Measurements from ENCODE around the gene SNAI1. TPM values are rescaled to one million over a fixed set of nuclear protein-coding genes. Genes with fewer than 3 reads are reported as not detected.

SNAI1 gene
- total RNA-seq, 2 experiments from 2014 or later = 1.6 to 3.6 TPM

- ChIA-PET POLR2A (interaction anchor here (0.6 kb wide), 1 partner anchor 17 kb away, joined by 4 read pairs; no protein-coding TSS in a partner anchor), CTCF (ENCODE audit: unreplicated experiment) (no interaction called here)
- no TSS peak for BruUV-seq (replicated peaks)
- Histone ChIP-seq H3K36me3 (ENCODE audit: insufficient read depth, low read length) (no peaks in the 10 kb centered on the region), H3K9me2 (ENCODE audit: insufficient read depth, low read length) (no peaks in the 10 kb centered on the region), H3K4me1 (ENCODE audit: insufficient read depth, low read length, poor library complexity, severe bottlenecking) (peaks cover 14% of the 10 kb centered on the region), H3K4me2 (ENCODE audit: low read length) (no peak overlapping the region), H3K9me3 (ENCODE audit: low read length) (no peaks in the 10 kb centered on the region), H4K20me1 (ENCODE audit: insufficient read depth, low read length) (no peaks in the 10 kb centered on the region), H2AFZ (ENCODE audit: low read length) (no peak overlapping the region), H3K27ac (ENCODE audit: low read depth, low read length, poor library complexity, severe bottlenecking) (no peak overlapping the region), H3K79me2 (ENCODE audit: insufficient read depth, low read depth, low read length) (no peaks in the 10 kb centered on the region), H3K4me3 (ENCODE audit: low read depth, low read length, poor library complexity, severe bottlenecking) (no peak overlapping the region)
- TF ChIP-seq CTCF (conservative IDR thresholded peaks at IDR 0.05; ENCODE audit: low read length) (no peak), EZH2phosphoT487 (IDR thresholded peaks at IDR 0.05; ENCODE audit: borderline replicate concordance, low read depth, low read length) (no peak)
- intact Hi-C loops (cut with micrococcal nuclease; ENCODE audit: unreplicated experiment) = no loop called here
- DNase-seq (ENCODE audit: low spot score) = no peak
Observed at GRCh38 chr20:49987868-49988690, 5.3 kb downstream of the SNAI1 start.

DNA sequence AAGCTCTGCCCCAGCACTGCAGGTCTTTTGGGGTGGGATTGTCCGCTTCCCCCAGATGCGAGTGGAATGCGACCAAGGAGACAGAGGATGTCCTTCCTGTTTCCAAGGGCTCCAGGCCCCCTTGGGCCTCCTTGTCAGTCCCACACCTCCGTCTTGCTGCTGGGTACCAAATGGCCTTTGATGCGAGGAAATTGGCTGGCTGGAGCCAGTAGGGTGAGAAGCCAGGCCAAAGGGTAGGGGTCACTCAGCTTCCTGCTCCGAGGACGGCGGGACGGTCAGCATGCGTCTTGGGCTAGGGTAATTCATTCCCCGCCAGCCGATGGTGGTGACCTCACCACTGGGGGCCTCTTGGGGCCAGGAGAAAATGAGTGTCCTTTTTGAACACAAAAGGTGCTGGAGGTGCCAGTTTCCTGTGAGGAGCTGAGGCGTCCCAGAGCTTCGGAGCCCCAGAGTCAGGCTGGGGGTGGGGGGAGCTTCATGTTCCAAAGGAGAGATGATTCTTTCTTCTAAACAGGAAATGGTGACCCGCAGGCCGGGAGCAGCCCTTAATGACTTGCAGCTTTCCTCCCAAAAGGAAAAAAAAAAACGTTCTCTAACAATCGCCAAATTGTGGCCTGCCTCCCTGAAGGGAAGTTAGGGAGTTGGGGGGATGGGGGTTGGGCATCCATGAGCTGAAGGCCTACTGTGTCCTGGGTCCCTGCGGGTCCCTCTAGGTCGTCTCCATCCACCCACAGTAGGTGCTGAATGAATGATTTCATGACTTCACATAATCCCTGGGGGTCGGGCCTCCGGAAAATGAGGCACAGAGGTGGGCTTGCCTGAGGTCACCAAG, 6.7 kb downstream of the SNAI1 start:
- no TSS peak for BruUV-seq (replicated peaks)
- POLR2A ChIA-PET = interaction anchor here (0.6 kb wide), 1 partner anchor 18 kb away, joined by 4 read pairs; no protein-coding TSS in a partner anchor
- Histone ChIP-seq H4K20me1 (ENCODE audit: insufficient read depth, low read length) (no peaks in the 10 kb centered on the region), H3K36me3 (ENCODE audit: insufficient read depth, low read length) (no peaks in the 10 kb centered on the region), H3K4me2 (ENCODE audit: low read length) (no peak overlapping the region), H2AFZ (ENCODE audit: low read length) (no peak overlapping the region), H3K9me2 (ENCODE audit: insufficient read depth, low read length) (no peaks in the 10 kb centered on the region), H3K27ac (ENCODE audit: low read depth, low read length, poor library complexity, severe bottlenecking) (no peak overlapping the region), H3K79me2 (ENCODE audit: insufficient read depth, low read depth, low read length) (no peaks in the 10 kb centered on the region), H3K4me3 (ENCODE audit: low read depth, low read length, poor library complexity, severe bottlenecking) (no peak overlapping the region), H3K9me3 (ENCODE audit: low read length) (no peaks in the 10 kb centered on the region), H3K4me1 (ENCODE audit: insufficient read depth, low read length, poor library complexity, severe bottlenecking) (peaks cover 15% of the 10 kb centered on the region)
- no peak for TF ChIP-seq EZH2phosphoT487 (IDR thresholded peaks at IDR 0.05; ENCODE audit: borderline replicate concordance, low read depth, low read length)
- TF ChIP-seq CTCF (conservative IDR thresholded peaks at IDR 0.05; ENCODE audit: low read length) = no peak
- intact Hi-C loops (cut with micrococcal nuclease; ENCODE audit: unreplicated experiment) = no loop called here
- no peak for DNase-seq (ENCODE audit: low spot score)
- CTCF ChIA-PET (ENCODE audit: unreplicated experiment) = interaction anchor here (0.6 kb wide), 1 partner anchor 805 kb away, joined by 3 read pairs; no protein-coding TSS in a partner anchor

Measured in OCI-LY7 (cell line).